Ovary (tissue), 3 donors: Measurements from ENCODE around the gene HIGD2A.
A peak's percentile ranks its signal among the peaks of the same experiment; 100 is the strongest.

ENCODE experiments used
- EP300 ChIP-seq: sonication (generic); formaldehyde crosslinking; IDR thresholded peaks from one replicate; pipeline ENCODE4 v1.6.1; 2017; ENCODE audit warnings: antibody characterized with exemption
- POLR2A ChIP-seq: fragments of 450-650 bp; IDR thresholded peaks from one replicate; pipeline ENCODE4 v1.6.1; 2017; ENCODE audit warnings: antibody characterized with exemption, mild to moderate bottlenecking, moderate library complexity
- TF ChIP-seq, protein P1 (sequence below), 3 donors: fragments of 450-650 bp in 2 of 3; fragments of 200-600 bp in 1 of 3; IDR thresholded peaks; one replicate each; pipeline versions ENCODE4 v1.5.1 to v1.8.0; 2016 to 2022; ENCODE audit warnings: antibody characterized with exemption in 3 of 3, mild to moderate bottlenecking in 1 of 3
- donor health status: DM: no; HTN: no; CAD: no.

DNA sequence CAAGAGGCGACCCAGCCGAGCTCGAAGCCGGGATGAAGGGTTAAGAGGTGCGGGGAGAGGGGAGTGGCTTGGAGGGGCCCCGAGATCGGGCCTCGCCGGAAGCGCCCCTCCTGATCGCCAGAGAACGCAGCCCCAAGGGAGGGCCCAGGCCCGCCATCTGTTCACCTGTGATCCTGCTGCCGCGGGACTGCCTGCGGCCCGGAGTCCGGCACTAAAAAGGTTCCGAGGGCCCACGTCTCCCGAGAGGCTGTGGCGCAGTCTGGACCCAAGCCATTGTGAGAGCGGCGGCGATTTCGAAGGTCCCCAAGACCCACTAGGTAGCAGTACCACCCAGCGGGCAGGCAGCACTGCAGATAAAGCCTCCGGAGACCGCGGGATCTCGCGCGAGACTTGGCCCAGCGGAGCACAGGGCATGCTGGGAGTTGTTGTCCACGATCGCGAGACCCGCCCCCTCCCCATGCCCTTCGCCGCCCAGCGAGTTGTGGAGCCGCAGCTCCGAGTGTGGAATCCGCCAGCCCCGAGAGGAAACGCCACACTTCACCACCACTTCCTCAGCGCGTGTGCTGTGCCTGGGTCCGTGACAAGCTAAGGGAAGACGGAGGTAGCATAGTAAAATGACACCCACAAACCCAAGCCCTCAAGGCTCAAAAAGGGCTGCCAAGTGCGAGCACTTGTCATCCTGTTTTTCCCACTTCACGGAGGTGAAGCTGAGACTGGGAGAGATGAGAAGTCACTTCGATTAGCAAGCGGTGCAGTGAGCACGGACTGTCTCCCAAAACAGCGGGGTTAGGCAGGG lies 26.9 kb upstream of the HIGD2A start, which contains the start of gene KIAA1191:
- TF ChIP-seq POLR2A = peak; percentile 83
- TF ChIP-seq, protein P1, sequence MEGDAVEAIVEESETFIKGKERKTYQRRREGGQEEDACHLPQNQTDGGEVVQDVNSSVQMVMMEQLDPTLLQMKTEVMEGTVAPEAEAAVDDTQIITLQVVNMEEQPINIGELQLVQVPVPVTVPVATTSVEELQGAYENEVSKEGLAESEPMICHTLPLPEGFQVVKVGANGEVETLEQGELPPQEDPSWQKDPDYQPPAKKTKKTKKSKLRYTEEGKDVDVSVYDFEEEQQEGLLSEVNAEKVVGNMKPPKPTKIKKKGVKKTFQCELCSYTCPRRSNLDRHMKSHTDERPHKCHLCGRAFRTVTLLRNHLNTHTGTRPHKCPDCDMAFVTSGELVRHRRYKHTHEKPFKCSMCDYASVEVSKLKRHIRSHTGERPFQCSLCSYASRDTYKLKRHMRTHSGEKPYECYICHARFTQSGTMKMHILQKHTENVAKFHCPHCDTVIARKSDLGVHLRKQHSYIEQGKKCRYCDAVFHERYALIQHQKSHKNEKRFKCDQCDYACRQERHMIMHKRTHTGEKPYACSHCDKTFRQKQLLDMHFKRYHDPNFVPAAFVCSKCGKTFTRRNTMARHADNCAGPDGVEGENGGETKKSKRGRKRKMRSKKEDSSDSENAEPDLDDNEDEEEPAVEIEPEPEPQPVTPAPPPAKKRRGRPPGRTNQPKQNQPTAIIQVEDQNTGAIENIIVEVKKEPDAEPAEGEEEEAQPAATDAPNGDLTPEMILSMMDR (IDR thresholded peaks at IDR 0.05) = no peak
- no peak for TF ChIP-seq EP300
